ENCODE results near the gene LRRC17. TPM values are rescaled to one million over a fixed set of nuclear protein-coding genes. Genes with fewer than 3 reads are reported as not detected.

LRRC17 gene
- total and polyA plus RNA-seq, 9 of the 15 experiments (the other 6 are each of a cell fraction or from before 2014, with no cell fraction given), result 0.03 to 0.18 (median 0.12) TPM; not detected in 5

- TF ChIP-seq RREB1 (CRISPR knock-in tag; IDR thresholded peaks at IDR 0.05) (peak; percentile 96), PRPF4 (IDR thresholded peaks at IDR 0.05; ENCODE audit: insufficient read depth, low read depth, low read length, poor library complexity, severe bottlenecking) (no peak), ZNF41 (CRISPR knock-in tag; conservative IDR thresholded peaks at IDR 0.05) (no peak), ELF4 (CRISPR knock-in tag; IDR thresholded peaks at IDR 0.05) (peak; percentile 85), ETS2 (tag; IDR thresholded peaks at IDR 0.05; ENCODE audit: borderline replicate concordance, poor library complexity, severe bottlenecking) (no peak), ATF3 (IDR thresholded peaks at IDR 0.05) (peak; percentile 90), ATF3 (CRISPR knock-in tag; conservative IDR thresholded peaks at IDR 0.05) (peak; percentile 66; the same call in 1 of the 2 replicates), KLF10 (CRISPR knock-in tag; IDR thresholded peaks at IDR 0.05) (no peak), ZNF143 (CRISPR knock-in tag; IDR thresholded peaks at IDR 0.05) (no peak; the same call in 1 of the 2 replicates), ZFPM2 (CRISPR knock-in tag; IDR thresholded peaks at IDR 0.05) (no peak), ZMIZ1 (IDR thresholded peaks at IDR 0.05; ENCODE audit: low read depth in 2 of 2, low read length in 2 of 2) (no peak), NELFE (IDR thresholded peaks at IDR 0.05; ENCODE audit: insufficient read depth, insufficient read length) (no peak)
Observed at GRCh38 chr7:102973096-102973802, 60.4 kb downstream of the LRRC17 start (continued).
